CD4-positive, alpha-beta T cell treated with Interleukin-6 at 100 ng/mL for 8 hours (primary cell): ENCODE results near the gene JTB.
"Not testable (repeated sequence)": the region's sequence is repeated elsewhere in the genome, so short reads cannot be mapped to it uniquely, and the experiment has no call there.

Experiments used
- DNase-seq: peaks from one replicate; pipeline ENCODE4 v3.0.0-alpha.2; 2020; ENCODE audit warnings: mixed read lengths, low spot score

JTB gene

DNA sequence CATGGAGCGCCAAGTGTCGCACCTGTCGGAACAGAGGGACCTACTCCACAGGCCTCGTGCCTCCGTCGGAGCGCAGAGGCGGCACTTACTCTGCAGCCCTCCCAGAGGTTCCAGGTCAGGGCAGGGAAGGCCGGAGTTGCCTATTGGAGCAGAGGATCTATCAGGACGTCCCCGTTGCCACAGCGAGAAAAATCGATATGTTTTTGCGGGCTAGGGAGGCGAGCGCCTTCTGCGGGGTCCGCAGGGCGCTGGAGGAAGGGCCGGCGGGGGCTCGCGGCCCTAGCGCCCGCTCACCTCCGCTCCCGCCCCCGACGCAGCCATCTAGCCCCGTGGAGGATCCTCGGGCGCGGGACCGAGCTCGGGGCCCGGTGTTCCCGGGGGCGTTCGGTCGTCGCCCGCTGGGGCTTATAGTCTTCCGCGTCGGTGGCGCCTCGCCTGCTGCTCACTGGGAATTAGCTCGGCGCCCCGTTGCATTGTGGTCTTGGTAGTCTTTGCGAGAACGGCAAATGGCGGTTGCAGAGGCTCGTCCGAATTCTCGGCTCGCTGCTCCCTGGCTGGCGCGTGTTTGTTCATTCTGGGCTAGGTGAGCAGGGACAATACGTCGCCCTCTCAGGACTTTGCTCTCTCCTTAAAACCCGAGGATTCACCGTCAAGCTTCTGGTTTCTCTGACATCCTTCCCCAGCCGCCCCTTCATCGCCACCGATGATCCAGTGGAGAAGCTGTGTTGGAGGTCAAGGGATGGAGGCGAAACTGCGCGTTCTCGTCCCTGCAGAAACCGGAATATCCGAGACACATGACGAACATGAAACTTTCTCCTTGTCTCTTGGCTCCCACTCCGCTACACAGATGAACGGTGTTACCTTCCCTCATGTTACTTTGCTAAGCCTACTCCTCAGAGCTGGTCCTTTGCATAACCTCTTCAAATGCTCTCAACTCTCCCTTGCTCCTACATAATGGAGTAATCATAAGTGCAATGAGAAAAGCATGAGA lies at the start of gene JTB:
Gene JTB, minus strand, starts transcription at position 425 of the 991 bp plus-strand sequence. Its CDS starts 422 bp downstream, at position 3.
- peak; percentile 77 for DNase-seq

DNA sequence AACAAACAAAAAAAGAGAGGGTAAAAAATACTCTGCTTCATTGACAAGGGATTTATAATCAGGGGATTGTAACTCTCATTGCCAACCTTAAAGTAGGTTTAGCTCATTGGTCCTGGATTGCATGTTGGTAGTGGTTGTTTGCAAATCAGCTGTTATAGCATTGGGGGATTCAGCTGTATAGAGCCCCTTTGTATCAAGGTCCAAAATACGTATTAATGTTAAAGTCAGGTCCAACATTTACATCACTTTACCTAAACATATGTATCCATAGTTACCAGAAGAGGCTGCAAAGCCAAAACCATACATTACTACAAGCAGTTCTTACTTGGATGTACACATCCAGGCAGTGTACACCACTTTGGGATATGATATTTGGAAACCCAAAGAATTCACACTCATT lies 42.5 kb upstream of the JTB start:
- no peak for DNase-seq

DNA sequence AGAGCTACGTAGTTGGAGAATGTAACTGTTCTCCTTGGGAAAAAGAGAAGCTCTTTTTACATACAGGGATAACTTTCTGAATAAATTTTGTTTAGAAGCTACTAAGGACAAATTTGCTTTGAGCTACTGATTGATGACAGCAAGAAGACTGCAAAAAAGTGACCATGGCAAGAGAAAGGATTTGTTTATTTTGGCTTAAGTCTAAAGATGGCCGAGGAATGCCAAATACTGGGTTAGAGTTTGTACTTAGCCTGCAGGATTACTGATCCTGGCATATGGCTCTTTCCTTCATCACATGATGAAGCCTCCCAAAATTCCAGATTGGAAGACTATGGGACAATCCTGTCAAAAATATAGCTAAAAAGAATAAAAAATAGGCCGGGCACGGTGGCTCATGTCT lies 41.8 kb upstream of the JTB start:
- no peak for DNase-seq

DNA sequence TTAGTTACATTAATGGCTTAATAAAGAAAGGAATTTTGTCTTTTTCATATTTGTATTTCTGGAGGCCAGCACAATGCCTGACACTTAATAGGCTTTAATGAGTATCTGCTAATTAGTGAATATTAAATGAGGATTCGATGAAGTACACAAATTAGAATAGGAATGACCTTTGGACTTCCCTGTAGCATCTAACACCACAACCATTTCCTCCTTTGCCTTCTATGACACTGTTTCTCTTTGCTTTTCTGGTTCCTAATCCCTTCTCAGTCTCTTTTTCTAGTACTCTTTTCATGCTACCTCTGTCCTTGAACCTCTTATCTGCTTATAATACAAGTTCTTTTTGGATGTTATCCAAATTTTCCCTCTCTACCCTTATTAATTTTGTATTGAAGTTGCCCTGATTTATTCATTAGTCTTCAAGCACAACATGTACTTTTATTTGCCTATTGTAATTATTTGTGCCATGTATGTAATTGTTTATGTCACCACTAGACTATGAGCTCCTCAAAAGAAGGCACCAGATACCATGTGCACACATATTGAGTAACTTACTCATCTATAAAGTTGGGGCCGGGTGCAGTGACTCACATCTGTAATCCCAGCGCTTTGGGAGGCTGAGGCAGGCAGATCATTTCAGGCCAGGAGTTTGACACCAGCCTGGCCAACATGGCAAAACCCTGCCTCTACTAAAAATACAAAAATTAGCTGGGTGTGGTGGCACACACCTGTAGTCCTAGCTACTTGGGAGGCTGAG lies 36.9 kb upstream of the JTB start:
- no peak for DNase-seq

DNA sequence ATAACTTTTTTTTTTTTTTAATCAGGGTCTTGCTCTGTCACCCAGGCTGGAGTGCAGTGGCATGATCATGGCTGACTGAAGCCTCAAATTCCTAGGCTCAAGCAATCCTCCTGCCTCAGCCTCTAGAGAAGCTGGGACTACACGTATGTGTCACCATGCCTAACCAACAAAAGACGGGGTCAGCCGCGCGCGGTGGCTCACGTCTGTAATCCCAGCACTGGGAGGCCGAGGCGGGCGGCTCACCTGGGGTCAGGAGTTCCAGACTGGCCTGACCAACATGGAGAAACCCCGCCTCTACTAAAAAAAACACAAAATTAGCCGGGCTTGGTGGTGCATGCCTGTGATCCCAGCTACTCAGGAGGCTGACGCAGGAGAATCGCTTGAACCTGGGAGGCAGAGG lies 35.1 kb upstream of the JTB start:
- not testable (repeated sequence) for DNase-seq

DNA sequence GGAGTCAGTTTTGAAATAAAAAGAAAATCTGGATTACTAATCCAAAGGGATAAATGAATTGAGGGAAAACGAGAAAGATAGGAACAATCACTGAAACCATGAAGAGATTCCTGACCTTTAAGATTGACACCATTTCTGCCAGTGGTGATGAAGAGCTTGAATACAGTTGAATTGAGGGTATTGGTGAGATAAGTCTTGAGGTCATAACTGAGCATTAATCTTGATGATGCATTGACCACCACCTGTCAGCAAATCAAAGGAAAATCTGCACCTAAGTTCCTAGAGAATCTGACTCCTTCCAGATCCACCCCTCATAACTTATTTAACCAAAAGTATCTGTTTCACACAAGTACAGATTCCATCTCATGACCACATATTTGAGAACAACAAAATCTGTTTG lies 34.7 kb upstream of the JTB start:
- no peak for DNase-seq

DNA sequence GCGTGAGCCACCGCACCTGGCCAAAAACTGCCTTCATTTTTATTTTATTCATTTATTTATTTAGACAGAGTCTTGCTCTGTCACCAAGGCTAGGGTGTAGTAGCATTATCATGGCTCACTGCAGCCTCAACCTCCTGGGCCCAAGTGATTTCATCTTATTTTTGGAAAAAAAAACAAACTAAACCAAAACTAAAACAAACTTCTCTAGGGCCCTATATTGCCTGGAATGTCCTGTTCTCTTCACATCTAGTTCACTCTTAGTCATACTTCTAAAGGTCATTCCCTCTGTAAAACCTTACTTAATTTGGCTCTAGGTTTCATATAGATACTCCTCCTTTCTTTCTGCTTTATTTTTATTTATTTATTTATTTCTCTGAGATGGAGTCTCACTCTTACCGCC lies 28.7 kb upstream of the JTB start:
- no peak for DNase-seq

DNA sequence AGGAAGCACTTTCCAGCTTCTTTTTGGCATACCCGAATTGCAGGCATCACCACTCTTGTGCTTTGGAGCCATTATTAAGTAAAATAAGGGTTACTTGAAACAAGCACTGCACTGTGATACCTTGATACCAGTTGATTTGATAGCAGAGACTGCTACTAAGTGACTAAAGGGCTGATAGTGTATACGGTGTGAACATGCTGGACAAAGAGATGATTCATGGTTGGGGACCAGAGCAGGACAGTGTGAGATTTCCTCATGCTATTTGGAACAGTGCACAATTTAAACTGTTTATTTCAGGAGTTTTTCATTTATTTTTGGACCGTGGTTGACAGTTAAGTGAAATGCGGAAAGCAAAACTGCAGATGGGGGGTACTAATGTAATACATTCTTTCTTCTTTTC lies 22.9 kb upstream of the JTB start:
- DNase-seq: no peak

DNA sequence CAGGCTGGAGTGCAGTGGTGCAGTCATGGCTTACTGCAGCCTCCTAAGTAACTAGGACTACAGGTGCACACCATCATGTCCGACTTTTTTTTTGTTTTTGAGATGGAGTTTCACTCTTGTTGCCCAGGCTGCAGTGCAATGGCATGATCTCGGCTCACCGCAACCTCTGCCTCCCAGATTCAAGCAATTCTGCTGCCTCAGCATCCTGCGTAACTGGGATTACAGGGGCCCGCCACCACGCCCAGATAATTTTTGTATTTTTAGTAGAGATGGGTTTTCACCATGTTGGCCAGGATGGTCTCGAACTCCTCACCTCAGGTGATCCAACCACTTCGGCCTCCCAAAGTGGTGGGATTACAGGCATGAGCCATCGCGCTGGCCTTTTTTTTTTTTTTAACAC lies 19.4 kb upstream of the JTB start:
- DNase-seq: not testable (repeated sequence)

DNA sequence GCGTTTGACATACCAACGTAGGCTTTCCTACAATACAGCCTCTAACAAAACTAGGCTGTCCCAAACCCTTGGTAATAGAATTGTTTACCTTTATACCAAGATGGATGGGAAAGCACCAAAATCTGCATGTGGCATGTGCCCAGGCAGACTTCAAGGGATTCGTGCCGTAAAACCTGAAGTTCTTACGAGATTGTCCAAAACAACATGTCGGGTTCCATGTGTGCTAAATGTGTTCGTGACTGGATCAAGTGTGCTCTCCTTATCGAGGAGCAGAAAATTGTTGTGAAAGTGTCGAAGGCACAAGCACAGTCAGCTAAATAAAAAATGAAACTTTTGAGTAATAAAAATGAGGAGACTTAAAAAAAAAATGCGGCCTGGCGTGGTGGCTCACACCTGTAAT lies 18.2 kb upstream of the JTB start:
- DNase-seq: no peak

DNA sequence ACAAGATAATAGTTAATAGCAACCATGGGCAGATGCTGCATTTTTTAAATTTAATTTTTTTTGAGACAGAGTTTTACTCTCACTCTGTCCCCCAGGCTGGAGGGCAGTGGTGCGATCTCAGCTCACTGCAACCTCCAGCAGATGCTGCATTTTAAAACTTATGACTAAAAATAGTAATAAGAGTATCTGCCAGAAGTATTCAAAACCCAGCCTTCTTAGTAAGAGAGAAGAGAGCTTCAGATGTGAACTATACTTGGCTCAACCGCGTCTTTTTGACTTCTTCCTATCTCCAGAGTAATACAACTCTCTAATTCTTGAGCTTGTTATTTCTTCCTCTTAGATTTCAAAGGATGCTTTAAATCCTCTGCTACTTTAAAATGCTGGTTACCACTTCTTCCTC lies 17.7 kb upstream of the JTB start:
- DNase-seq: no peak

DNA sequence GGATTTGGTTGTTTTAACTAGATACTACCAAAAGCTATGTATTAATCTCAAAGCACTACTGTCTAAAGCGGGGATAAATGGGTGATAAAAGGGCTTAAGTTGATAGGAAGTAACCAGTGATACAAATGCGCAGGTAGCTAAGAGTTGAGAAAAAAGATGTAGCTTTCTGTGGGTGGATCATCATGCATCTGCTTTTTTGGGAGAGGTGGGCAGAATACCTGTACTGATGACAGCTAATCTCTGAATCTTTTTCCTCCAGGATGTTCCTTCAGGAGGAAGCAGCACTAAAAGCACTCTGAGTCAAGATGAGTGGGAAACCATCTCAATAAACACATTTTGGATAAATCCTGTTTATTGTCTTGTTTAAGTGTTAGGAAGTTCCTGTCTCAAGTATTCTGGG lies 14.3 kb upstream of the JTB start:
- DNase-seq: no peak

DNA sequence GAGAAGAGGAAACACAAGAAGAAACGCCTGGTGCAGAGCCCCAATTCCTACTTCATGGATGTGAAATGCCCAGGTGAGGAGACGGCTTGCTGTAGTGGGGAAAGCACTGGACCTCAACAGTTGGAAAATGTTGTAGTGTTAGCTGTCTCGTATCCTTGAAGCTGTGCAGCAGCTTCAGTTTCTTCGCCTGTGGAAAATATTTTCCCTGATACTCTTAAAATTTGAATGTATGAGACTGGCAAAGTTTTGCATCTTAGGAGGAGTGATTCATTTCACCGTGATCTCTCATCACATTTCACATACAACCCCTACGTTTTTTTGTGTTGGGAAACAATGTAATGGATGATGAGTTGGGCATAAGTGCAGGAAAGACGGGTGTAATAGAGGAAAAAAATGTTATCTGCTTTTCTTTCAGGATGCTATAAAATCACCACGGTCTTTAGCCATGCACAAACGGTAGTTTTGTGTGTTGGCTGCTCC lies 13.7 kb upstream of the JTB start:
- DNase-seq: no peak

DNA sequence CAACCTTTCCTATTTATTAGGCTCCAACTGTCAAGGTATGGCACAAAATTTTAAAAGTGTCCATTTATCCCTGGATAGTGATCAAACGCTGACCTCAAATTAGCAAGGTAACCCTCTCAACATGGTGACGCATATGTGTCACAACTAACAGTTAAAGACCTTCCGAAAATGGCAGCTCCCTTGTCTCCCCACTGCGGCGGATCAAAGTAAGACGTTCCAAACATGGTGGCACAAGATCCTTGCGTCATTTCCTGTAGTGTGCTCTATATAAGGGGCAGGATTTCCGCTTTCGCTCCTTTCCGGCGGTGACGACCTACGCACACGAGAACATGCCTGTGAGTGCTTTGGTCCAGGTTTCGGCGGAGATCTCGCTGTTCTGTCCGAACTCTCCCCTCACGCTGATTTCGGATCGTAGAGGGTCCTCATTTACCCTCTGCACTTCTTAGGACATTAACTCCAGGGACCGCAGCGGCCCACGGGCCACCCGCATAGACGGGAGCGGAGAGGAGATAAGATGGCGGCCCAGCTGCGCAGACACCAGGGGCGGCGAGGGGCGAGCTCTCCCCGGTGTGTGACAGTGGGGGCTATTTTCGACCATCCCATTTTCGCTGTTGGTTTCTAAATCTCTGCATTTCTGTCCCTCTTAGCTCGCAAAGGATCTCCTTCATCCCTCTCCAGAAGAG lies 13.1 kb upstream of the JTB start, which contains the start of gene RPS27:
Gene RPS27, plus strand, starts transcription at position 295 of the 683 bp plus-strand sequence. Its CDS starts 35 bp downstream, at position 330.
- peak; percentile 95 for DNase-seq

DNA sequence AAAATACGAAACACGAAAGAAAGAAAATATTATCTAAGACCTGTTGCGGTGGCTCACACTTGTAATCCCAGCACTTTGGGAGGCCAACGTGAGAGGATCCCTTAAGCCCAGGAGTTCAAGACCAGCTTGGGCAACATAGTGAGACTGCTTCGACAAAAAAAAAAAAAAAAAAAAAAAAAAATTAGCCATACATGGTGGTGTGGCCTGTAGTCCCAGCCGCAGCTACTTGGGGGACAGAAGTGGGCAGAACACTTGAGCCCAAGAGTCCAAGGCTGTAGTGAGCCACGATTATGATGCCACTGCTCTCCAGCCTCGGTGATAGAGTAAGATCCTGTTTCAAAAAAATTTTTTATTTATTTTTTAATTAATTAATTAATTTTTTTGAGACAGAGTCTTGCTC lies 10.1 kb upstream of the JTB start:
- DNase-seq: no peak

DNA sequence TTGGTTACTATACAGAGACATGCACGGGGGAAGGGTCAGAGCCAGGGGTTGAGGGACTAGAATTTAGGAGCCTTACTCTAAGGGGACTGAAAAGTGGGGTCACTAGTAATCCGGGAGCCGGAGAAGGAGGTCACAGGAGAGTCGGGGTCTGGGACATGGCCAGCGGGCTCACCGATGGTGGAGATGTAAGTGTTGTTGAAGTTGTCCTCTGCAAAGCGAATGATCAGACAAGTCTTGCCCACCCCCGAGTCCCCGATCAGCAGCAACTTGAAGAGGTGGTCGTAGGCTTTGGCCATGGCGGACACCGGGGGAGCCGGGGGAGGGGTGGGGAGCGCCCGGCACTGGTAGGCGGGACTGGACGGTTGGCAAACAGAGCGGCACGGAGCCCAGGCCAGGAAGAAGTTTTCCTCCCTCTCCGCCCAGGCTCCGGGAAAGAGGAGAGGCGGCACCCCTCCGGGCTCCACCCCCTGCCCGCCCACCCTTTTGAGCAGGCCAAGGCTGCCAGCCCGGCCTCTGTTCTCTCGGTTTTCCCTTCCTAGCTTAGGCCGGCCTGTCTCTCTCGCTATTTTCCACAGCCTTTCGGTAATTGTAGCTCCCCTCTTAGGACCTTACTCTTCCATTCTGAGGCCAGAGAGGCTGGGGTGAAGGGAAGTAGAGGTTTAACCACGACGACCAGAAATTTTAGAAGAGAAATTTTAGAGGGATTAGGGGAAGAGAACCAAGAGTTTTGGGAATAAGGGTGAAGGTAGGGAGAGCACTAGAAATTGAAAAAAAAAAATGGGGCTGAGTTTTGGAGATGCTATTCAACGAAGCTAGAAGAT lies 8.7 kb upstream of the JTB start, which contains the start of gene RAB13:
Gene RAB13, minus strand, starts transcription at position 399 of the 821 bp plus-strand sequence. Its CDS starts 103 bp downstream, at position 296.
- DNase-seq: no peak

DNA sequence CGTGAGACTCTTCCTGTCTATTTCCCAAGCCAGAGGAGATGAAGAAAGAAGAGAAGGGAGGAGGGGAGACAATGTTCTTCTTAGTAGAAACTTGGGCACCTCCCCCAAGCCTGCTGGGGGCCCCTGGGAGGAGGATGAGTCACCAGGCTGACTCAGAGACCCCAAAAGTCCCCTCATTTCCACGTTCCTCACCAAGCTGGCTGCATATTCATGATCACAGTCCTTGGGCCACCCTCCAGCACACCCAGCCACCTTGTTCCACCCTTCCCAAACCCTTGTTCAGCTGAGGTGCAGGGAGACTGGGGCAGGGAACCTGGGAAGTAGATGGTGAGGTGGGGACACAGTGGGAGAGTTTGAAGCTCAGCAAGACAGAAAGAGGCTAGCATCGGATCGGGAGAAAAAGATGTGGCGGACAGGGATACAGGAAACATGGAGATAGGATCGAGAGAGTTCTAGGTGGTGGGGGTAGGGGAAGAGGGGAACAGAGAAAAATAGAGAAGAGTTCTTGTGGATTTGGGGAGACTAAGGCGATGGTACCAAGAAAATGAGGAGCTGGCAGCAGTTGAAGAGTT lies 8.0 kb upstream of the JTB start:
- no peak for DNase-seq

DNA sequence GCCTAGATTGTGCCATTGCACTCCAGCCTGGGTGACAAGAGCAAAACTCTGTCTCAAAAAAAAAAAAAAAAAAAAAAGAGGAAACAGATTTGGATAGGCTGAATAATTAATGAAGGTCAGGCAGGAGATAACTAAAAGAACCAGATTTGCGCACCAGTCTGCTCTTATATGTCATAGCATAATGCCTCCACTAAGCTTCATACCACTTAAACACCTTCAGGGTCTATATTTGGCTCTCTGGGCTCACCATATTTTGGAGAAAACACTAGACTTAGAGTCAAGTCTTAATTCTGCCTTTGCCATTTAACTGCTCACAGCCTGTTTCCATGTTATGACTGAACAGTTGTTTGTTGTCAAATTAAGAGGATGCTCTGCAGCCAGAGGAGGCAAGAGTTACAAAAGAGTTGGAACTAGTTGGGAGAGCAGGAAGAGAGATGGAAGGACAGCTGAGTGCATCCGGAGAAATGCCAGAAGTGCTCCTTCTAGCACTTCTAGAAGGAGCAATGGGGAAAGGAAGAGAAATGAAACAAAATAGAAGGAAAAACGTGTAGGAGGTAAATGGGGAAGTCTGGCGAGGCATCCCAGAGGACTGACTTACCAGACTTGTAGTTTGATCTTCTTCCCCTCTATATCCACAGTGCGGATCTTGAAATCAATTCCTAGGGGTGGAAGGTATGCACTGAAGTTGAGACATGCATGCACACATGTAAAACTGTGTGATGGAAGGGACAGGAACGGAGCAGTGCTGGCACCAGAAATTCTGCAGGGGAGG lies 6.8 kb upstream of the JTB start:
- DNase-seq: no peak

DNA sequence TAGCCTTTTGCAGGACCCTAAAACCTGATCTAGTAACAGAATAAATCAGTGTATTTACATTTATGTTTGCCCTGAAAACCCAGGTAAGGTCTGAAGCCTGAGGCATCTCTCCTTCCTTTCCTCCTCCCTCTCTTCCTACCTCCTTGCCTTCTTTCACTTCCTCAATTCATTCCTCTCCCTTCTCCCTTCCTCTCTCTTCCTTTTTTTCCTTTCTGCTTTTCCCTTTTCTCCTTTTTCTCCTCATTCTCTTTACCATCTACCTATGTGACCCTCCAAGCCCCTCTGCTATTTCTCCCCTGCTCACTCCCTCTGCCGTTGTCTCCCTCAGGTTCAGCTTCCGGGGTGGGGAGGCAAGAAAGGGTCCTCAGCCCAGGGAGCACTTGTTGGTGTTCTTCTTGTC lies 4.3 kb upstream of the JTB start:
- not testable (repeated sequence) for DNase-seq

DNA sequence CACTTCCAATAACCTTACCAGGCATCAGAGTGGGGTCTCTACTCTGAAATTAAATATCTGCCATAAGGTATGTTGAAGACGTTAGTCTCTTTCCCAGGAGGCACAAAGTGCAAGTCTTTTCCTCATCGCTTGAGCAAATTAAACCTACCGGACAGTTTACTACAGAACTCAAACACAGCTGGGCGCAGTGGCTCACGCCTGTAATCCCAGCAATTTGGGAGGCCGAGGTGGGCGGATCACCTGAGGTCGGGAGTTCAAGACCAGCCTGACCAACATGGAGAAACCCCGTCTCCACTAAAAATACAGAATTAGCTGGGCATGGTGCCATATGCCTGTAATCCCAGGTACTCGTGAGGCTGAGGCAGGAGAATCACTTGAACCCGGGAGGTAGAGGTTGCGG lies 1.6 kb upstream of the JTB start:
- DNase-seq: not testable (repeated sequence)
